ENCODE measurements around the gene MAML2. TPM values are rescaled to one million over a fixed set of nuclear protein-coding genes. Genes with fewer than 3 reads are reported as not detected.

The MAML2 gene
- total RNA-seq, 1 experiment from 2014 or later = 2.7 TPM

DNA sequence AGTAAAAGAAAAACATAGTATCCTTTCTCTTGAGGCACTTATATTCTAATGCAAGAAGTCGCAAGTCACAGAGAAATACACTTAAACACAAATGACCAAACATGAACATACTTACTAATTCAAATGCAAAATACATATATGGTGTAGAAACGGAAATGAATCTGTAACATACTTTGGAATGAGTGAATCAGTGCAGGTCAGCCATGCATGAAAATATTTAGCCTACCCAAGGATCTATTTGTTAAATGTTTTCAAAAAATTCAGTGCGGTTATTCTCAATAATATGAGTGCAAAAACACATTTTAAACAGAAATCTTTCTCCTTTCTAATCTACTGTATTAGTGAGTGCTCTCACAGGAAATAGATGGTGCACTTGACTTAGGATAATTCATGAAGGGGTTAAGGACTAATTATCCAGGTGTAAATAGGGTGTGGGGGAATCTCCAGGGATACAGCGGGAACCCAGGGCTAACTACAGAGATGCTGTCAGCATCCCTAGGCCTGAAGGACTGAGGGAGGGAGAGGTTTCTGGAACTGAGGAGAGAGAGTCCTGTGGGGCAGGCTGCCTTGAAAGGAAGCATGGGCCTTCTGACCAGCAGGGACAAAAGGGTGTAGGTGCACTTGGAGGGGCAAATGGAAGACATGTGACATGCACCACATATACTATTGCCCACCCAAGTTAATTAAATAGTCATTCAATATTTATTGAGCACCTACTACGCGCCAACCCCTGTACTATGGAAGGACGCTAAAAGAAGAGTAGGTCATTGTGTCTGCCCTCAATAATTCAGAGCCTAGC, 139.2 kb downstream of the MAML2 start:
- Histone ChIP-seq H3K4me2 (ENCODE audit: insufficient read depth, insufficient read length, low read length) (no peak overlapping the region), H3K79me1 (ENCODE audit: insufficient read depth, low read depth, low read length, poor library complexity, severe bottlenecking) (no peaks in the 10 kb centered on the region), H4K91ac (ENCODE audit: insufficient read length, low read depth, low read length) (no peak overlapping the region), H4K20me1 (ENCODE audit: control insufficient read depth, insufficient read depth, insufficient read length) (no peaks in the 10 kb centered on the region), H3K4ac (ENCODE audit: low read depth, low read length) (no peak overlapping the region), H3T11ph (ENCODE audit: low read length) (no peak overlapping the region), H2AK5ac (ENCODE audit: insufficient read length, low read length) (no peak overlapping the region), H3K9me3 (ENCODE audit: control insufficient read depth, low read depth, low read length) (no peaks in the 10 kb centered on the region), H2BK15ac (ENCODE audit: low read depth, low read length) (no peak overlapping the region), H3K23ac (ENCODE audit: insufficient read length, low read depth, low read length) (no peak overlapping the region), H3K9ac (ENCODE audit: extremely low read depth, insufficient read length, low read length) (no peak overlapping the region), H3K14ac (ENCODE audit: insufficient read depth, low read length) (no peak overlapping the region), H3K79me2 (ENCODE audit: insufficient read depth, low read length) (no peaks in the 10 kb centered on the region), H4K8ac (replicated peaks; ENCODE audit: insufficient read length, low read depth, low read length) (no peak overlapping the region), H3K23me2 (ENCODE audit: insufficient read length, low read depth, low read length, poor library complexity, severe bottlenecking) (no peaks in the 10 kb centered on the region), H2BK120ac (ENCODE audit: low read depth, low read length, poor library complexity, severe bottlenecking) (no peak overlapping the region), H2AFZ (ENCODE audit: low read length) (no peak overlapping the region), H2BK12ac (ENCODE audit: insufficient read length, low read depth, low read length) (no peak overlapping the region), H2BK20ac (ENCODE audit: low read depth, low read length, poor library complexity, severe bottlenecking) (no peak overlapping the region), H3K56ac (ENCODE audit: insufficient read length, low read depth, low read length) (no peak overlapping the region), H3K18ac (ENCODE audit: insufficient read length, low read depth, low read length) (no peak overlapping the region), H4K5ac (ENCODE audit: insufficient read length, low read depth, low read length) (no peak overlapping the region), H3K4me1 (ENCODE audit: insufficient read depth, low read length) (peaks cover 4% of the 10 kb centered on the region; the same call in 1 of the 2 replicates), H3K27me3 (ENCODE audit: insufficient read depth, low read length) (no peaks in the 10 kb centered on the region), H2BK5ac (ENCODE audit: insufficient read length, low read length) (no peak overlapping the region), H3K27ac (ENCODE audit: insufficient read length, low read depth, low read length) (no peak overlapping the region)
- Mint-ChIP-seq H3K36me3 (ENCODE audit: insufficient read depth in 1 of 3, low read depth in 3 of 3) (peaks cover 0 to 4% (median 0%) of the 10 kb centered on the region in 3 experiments; a peak in 1 of 7 replicates), H3K27me3 (ENCODE audit: low read depth) (no peaks in the 10 kb centered on the region), H3K9me3 (no peaks in the 10 kb centered on the region; a peak in 1 of 5 replicates), H3K4me3 (no peak overlapping the region), H3K4me1 (peaks cover 15 to 34% of the 10 kb centered on the region in 2 experiments), H3K27ac (no peak overlapping the region)
- DNase-seq = no peak
- TF ChIP-seq, protein P1, sequence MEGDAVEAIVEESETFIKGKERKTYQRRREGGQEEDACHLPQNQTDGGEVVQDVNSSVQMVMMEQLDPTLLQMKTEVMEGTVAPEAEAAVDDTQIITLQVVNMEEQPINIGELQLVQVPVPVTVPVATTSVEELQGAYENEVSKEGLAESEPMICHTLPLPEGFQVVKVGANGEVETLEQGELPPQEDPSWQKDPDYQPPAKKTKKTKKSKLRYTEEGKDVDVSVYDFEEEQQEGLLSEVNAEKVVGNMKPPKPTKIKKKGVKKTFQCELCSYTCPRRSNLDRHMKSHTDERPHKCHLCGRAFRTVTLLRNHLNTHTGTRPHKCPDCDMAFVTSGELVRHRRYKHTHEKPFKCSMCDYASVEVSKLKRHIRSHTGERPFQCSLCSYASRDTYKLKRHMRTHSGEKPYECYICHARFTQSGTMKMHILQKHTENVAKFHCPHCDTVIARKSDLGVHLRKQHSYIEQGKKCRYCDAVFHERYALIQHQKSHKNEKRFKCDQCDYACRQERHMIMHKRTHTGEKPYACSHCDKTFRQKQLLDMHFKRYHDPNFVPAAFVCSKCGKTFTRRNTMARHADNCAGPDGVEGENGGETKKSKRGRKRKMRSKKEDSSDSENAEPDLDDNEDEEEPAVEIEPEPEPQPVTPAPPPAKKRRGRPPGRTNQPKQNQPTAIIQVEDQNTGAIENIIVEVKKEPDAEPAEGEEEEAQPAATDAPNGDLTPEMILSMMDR (conservative IDR thresholded peaks at IDR 0.05) = no peak
- no CpG with 5 or more reads among the region's 7 CpGs for WGBS (ENCODE audit: extremely low coverage, insufficient read length, low lambda C conversion rate)
